ENCODE data around the gene NIFK. TPM values are rescaled to one million over a fixed set of nuclear protein-coding genes. Genes with fewer than 3 reads are reported as not detected.

The NIFK gene
- total and polyA plus RNA-seq, 2 of the 4 experiments (the other 2 are of a cell fraction), result 19.5 to 24.3 TPM

DNA sequence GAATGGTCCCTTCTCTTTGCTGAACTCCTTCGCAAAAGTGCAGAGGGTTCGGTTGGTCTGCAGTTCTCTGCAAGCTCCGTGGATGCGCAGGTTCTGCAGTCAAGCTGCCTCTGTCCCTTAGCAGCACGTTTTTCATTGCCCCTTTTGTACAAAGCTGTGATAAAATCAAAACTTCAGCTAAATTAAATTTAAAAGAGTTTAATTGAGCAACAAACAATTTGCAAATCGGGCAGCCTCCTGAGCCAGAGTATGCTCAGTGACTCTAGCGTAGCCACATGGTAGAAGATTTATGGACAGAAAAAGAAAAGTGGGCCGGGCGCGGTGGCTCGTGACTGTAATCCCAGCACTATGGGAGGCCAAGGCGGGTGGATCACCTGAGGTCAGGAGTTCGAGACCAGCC, 37.6 kb upstream of the NIFK start:
- Histone ChIP-seq H2BK20ac (ENCODE audit: low read depth, low read length) (no peak overlapping the region), H3K9me3 (ENCODE audit: control insufficient read depth, insufficient read depth, low read length) (no peaks in the 10 kb centered on the region), H2AFZ (replicated peaks; ENCODE audit: low read length, poor library complexity) (no peak overlapping the region), H2AK9ac (replicated peaks; ENCODE audit: low read depth, low read length, poor library complexity) (no peak overlapping the region), H4K5ac (ENCODE audit: low read depth, low read length) (no peak overlapping the region), H4K20me1 (ENCODE audit: insufficient read depth, low read length) (no peaks in the 10 kb centered on the region), H3K18ac (ENCODE audit: low read depth, low read length) (no peak overlapping the region), H3K4me1 (ENCODE audit: control insufficient read depth, insufficient read depth, low read length) (peaks cover 5% of the 10 kb centered on the region; the same call in 1 of the 2 replicates), H4K91ac (ENCODE audit: insufficient read depth, low read depth, low read length) (no peak overlapping the region), H3K27ac (ENCODE audit: insufficient read depth, low read length) (no peak overlapping the region), H4K8ac (ENCODE audit: low read depth in 2 of 2, low read length in 2 of 2) (no peak overlapping the region), H3K4me2 (ENCODE audit: low read depth, low read length) (no peak overlapping the region), H2BK15ac (ENCODE audit: low read depth, low read length) (no peak overlapping the region), H3K9me1 (ENCODE audit: insufficient read depth, low read length) (no peaks in the 10 kb centered on the region; the same call in 1 of the 2 replicates), H3K4me3 (ENCODE audit: insufficient read depth, low read depth, low read length) (no peak overlapping the region), H2BK5ac (ENCODE audit: low read depth, low read length, poor library complexity, severe bottlenecking) (no peak overlapping the region), H2AK5ac (ENCODE audit: low read depth, low read length) (no peak overlapping the region), H2BK120ac (ENCODE audit: low read depth, low read length) (no peak overlapping the region), H3K27me3 (ENCODE audit: control insufficient read depth, insufficient read depth, low read length) (peaks cover 11% of the 10 kb centered on the region), H3K36me3 (ENCODE audit: control insufficient read depth, insufficient read depth, low read length) (no peaks in the 10 kb centered on the region), H3K23ac (ENCODE audit: low read depth, low read length) (no peak overlapping the region), H3K14ac (replicated peaks; ENCODE audit: low read depth, low read length) (no peak overlapping the region), H3K56ac (ENCODE audit: extremely low read depth, insufficient read depth, low read length) (no peak overlapping the region), H3K9ac (ENCODE audit: low read depth, low read length) (no peak overlapping the region), H3K4ac (ENCODE audit: low read depth, low read length) (no peak overlapping the region), H3K79me1 (ENCODE audit: low read depth in 1 of 2, low read length in 2 of 2) (no peaks in the 10 kb centered on the region)
- DNase-seq, result no peak
- BruUV-seq (replicated peaks), result no TSS peak
- dilution Hi-C loops (cut with HindIII; ENCODE audit: low sequenced_read_pairs, unreplicated experiment) (no loop called here), in situ Hi-C loops (cut with MboI; ENCODE audit: low sequenced_read_pairs) (no loop called here), intact Hi-C loops (cut with micrococcal nuclease) (no loop called here)
- POLR2A ChIA-PET (ENCODE audit: unreplicated experiment), result no interaction called here
- 90% methylated on average over 2 of the region's 13 CpGs; no CpG with 5 or more reads in 1 of the 2 experiments for WGBS, 2 experiments (ENCODE audit: extremely low coverage in 2 of 2, insufficient read length in 1 of 2)
- no peak for TF ChIP-seq CHD1 (IDR thresholded peaks at IDR 0.05; ENCODE audit: low read depth, low read length)
- TF ChIP-seq, protein P1, sequence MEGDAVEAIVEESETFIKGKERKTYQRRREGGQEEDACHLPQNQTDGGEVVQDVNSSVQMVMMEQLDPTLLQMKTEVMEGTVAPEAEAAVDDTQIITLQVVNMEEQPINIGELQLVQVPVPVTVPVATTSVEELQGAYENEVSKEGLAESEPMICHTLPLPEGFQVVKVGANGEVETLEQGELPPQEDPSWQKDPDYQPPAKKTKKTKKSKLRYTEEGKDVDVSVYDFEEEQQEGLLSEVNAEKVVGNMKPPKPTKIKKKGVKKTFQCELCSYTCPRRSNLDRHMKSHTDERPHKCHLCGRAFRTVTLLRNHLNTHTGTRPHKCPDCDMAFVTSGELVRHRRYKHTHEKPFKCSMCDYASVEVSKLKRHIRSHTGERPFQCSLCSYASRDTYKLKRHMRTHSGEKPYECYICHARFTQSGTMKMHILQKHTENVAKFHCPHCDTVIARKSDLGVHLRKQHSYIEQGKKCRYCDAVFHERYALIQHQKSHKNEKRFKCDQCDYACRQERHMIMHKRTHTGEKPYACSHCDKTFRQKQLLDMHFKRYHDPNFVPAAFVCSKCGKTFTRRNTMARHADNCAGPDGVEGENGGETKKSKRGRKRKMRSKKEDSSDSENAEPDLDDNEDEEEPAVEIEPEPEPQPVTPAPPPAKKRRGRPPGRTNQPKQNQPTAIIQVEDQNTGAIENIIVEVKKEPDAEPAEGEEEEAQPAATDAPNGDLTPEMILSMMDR (conservative IDR thresholded peaks at IDR 0.05; ENCODE audit: low read depth, low read length), result no peak
- TF ChIP-seq RCOR1 (IDR thresholded peaks at IDR 0.05; ENCODE audit: insufficient replicate concordance, low read length), result no peak
- TF ChIP-seq CEBPB (IDR thresholded peaks at IDR 0.05; ENCODE audit: low read depth, low read length), result no peak
- TF ChIP-seq MAZ (IDR thresholded peaks at IDR 0.05; ENCODE audit: borderline replicate concordance, low read depth, low read length), result no peak
- no peak for TF ChIP-seq BHLHE40 (IDR thresholded peaks at IDR 0.05; ENCODE audit: low read depth, low read length)
- no peak for TF ChIP-seq MXI1 (IDR thresholded peaks at IDR 0.05; ENCODE audit: borderline replicate concordance, low read depth, low read length)
- TF ChIP-seq FOS (IDR thresholded peaks at IDR 0.05; ENCODE audit: low read depth, low read length), result no peak
- TF ChIP-seq MAFK (IDR thresholded peaks at IDR 0.05; ENCODE audit: low read depth, low read length), result no peak
- TF ChIP-seq NFE2L2 (IDR thresholded peaks at IDR 0.05; ENCODE audit: low read depth, low read length), result no peak
- CTCF ChIA-PET, result no interaction called here
- ATAC-seq (ENCODE audit: low read depth), result no peak
